ENCODE data around the gene TCF3. TPM values are rescaled to one million over a fixed set of nuclear protein-coding genes. Genes with fewer than 3 reads are reported as not detected.

TCF3 gene
- total and polyA plus RNA-seq, 10 of the 15 experiments (the other 5 are each of a cell fraction or from before 2014, with no cell fraction given): 6.7 to 282 (median 70.7) TPM

DNA sequence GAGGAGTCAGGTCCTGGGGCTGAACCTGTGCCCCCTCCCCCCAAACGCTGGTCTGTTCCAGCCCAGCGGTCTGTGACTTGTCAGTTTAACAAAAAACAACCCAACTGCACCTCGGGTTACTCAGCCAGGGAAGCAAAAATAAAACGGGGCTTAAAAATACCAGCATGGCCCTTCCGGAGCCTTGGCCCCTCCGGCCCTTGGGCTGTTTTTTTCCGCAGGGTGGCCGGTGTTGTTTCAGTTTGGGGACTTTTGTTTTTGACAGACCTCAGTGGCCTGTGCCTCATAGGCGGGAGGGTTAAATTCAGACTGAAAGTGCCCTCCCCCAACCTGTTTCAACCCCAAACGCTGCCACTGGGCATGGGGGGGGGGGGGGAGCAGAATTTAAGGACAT lies 4.0 kb downstream of the TCF3 start (continued):
- peak; percentile 18; the same call in 1 of the 2 replicates for TF ChIP-seq ZNF687 (IDR thresholded peaks at IDR 0.05)
- TF ChIP-seq ZSCAN29 (IDR thresholded peaks at IDR 0.05): peak; percentile 54; the same call in 1 of the 2 replicates

DNA sequence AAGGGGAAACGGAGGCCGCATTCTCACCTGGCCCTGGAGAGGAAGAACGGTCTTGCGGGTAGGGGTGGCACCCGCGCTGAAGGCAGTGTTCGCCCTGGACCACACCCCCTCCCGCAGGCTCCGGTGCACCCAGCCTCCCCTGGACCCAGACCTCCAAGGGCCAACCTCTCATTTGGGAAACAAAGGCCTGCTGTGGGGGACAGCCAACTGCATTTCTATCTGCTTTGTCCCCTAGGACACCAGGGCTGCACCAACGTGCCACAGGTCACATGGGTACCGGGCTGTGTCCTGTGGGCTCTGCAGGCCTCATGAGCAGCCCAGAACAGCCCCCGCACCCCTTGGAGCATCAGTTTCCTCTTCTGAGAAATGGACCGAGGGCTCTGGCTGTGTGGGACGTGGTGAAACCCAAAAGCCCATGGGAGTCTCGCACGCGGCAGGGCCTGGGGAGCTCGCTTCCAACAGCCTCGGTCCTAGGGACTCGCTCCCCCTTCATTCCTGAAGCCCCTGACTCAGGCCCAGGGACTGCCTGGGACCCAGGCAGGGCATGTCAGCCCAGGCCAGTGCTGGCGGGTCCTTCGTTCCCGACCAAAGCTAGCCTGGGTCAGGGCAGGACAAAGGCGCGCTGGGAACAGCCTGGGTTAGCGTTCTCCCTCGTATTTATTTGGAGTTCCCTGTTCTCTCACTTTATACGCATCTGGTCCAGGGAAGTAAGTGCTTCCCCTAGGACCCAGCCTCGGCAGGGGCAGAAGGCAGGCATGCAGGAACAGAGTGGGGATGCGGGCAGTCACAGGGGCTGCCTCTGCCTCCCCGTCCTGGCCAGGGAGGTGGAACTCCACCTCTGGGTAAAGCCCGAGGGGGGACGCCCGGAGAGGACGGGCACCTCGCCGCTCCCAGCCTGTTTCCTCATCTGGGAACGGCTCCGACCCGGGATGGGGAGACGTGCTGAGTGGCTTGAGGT lies 4.6 kb downstream of the TCF3 start:
- WGBS (ENCODE audit: insufficient coverage, insufficient replicate concordance, low lambda C conversion rate, missing lambda C conversion rate): 5% methylated on average over 41 of the region's 41 CpGs
- no peaks in the 10 kb centered on the region for H3K9me3 ChIP-seq (replicated peaks; ENCODE audit: control insufficient read depth, insufficient read depth, low read length)
- peak overlapping the region; percentile 90 for H3K27ac ChIP-seq (ENCODE audit: control insufficient read depth, insufficient read depth)
- no peaks in the 10 kb centered on the region; the same call in 1 of the 2 replicates for H4K20me1 ChIP-seq (ENCODE audit: control insufficient read depth, insufficient read depth)
- peak overlapping the region; percentile 91 for H3K4me3 ChIP-seq
- H3K4me1 ChIP-seq (ENCODE audit: control insufficient read depth, insufficient read depth, low read length): peaks cover 25% of the 10 kb centered on the region
- BruUV-seq (replicated peaks): no TSS peak
- peak overlapping the region; percentile 83 for H3K4me2 ChIP-seq (ENCODE audit: control insufficient read depth, insufficient read depth)
- no peaks in the 10 kb centered on the region for H3K27me3 ChIP-seq (replicated peaks in 1 of 2; ENCODE audit: control insufficient read depth in 2 of 2, insufficient read depth in 2 of 2, low read length in 1 of 2)
- peak; percentile 7 for FAIRE-seq
- H3K36me3 ChIP-seq (ENCODE audit: control insufficient read depth in 2 of 2, insufficient read depth in 2 of 2, low read length in 1 of 2): peaks cover 4 to 17% of the 10 kb centered on the region in 2 experiments; a peak in 3 of 4 replicates
- ChIA-PET SMC1A (ENCODE audit: uncharacterized antibody, unreplicated experiment) (interaction anchor here (1.1 kb wide), 2 partner anchors 21 to 25 kb away, joined by 3 read pairs; no protein-coding TSS in a partner anchor), CTCF (interaction anchor here (0.6 to 1.1 kb wide), 2 partner anchors 14 to 15 kb away, joined by 3 read pairs; no protein-coding TSS in a partner anchor), POLR2A (interaction anchor here (0.5 to 0.6 kb wide), 2 partner anchors 19 to 49 kb away, joined by 3 to 6 read pairs; no protein-coding TSS in a partner anchor), RAD21 (ENCODE audit: unreplicated experiment) (interaction anchor here (1.1 kb wide), 1 partner anchor 19 kb away, joined by 5 read pairs; no protein-coding TSS in a partner anchor)
- intact Hi-C loops (cut with micrococcal nuclease; ENCODE audit: unreplicated experiment): loop anchor here (5.0 kb wide), 1 partner anchor 40 kb away; the partner anchor contains the start of gene UQCR11
- no peak for DNase-seq (ENCODE audit: low read depth, low spot score)
- no peak overlapping the region for H2AFZ ChIP-seq (ENCODE audit: control insufficient read depth, low read depth, low read length)
- ATAC-seq: peak; percentile 13
- in situ Hi-C loops (cut with MboI): loop anchor here (5.0 kb wide), 1 partner anchor 40 kb away; the partner anchor contains the start of gene UQCR11
- H3K9ac ChIP-seq (ENCODE audit: control insufficient read depth, insufficient read depth, low read length): peak overlapping the region; percentile 76
- peaks cover 62% of the 10 kb centered on the region for H3K79me2 ChIP-seq (ENCODE audit: control insufficient read depth, insufficient read depth, low read length)
- no peak for TF ChIP-seq PBX3 (IDR thresholded peaks at IDR 0.05; ENCODE audit: insufficient replicate concordance, low read depth, low read length)
- TF ChIP-seq RAD51 (IDR thresholded peaks at IDR 0.05): no peak
- 0 out of 2 replicates have a peak, but pooled peaks have one; percentile 11 for TF ChIP-seq RCOR1 (conservative IDR thresholded peaks at IDR 0.05; ENCODE audit: low read depth, low read length)
- TF ChIP-seq TAF1 (IDR thresholded peaks at IDR 0.05; ENCODE audit: borderline replicate concordance, low read depth, low read length): no peak
- no peak for TF ChIP-seq YY1 (IDR thresholded peaks at IDR 0.05; ENCODE audit: low read depth, low read length)
- no peak for TF ChIP-seq ESRRA (IDR thresholded peaks at IDR 0.05; ENCODE audit: low read length)
- 0 out of 2 replicates have a peak, but pooled peaks have one; percentile 28 for TF ChIP-seq GATAD2B (conservative IDR thresholded peaks at IDR 0.05; ENCODE audit: low read depth)
- TF ChIP-seq SMARCA5 (IDR thresholded peaks at IDR 0.05): no peak
- no peak for TF ChIP-seq DPF2 (IDR thresholded peaks at IDR 0.05)
- TF ChIP-seq IKZF1 (conservative IDR thresholded peaks at IDR 0.05): peak; percentile 41; the same call in 1 of the 2 replicates
- peak; percentile 63 for TF ChIP-seq POLR2A (IDR thresholded peaks at IDR 0.05; ENCODE audit: low read depth, low read length)
- TF ChIP-seq RELB (IDR thresholded peaks at IDR 0.05; ENCODE audit: low read depth): no peak

Data from GM12878 (cell line).